H9 (cell line): Measurements from ENCODE around the gene RYR3. TPM values are rescaled to one million over a fixed set of nuclear protein-coding genes. Genes with fewer than 3 reads are reported as not detected.

ENCODE experiments used
- DNase-seq: peaks from one replicate; pipeline ENCODE4 v3.0.0-alpha.2; 2017
- H2AFZ ChIP-seq: one replicate; pipeline ENCODE4 v1.6.1; 2013; ENCODE audit warnings: mild to moderate bottlenecking, low read length, control low read depth, moderate library complexity
- H2AK5ac ChIP-seq: 2 replicates; pipeline ENCODE4 v1.6.1; 2013; ENCODE audit warnings: low read length, control low read depth, mixed read lengths; ENCODE audit not compliant: insufficient read length
- H2BK120ac ChIP-seq: one replicate; pipeline ENCODE4 v1.6.1; 2013; ENCODE audit warnings: low read depth, mild to moderate bottlenecking, low read length, control low read depth, inconsistent platforms; ENCODE audit not compliant: poor library complexity, severe bottlenecking
- H2BK12ac ChIP-seq: 2 replicates; pipeline ENCODE4 v1.6.1; 2013; ENCODE audit warnings: low read length, control low read depth, mixed read lengths, low read depth; ENCODE audit not compliant: insufficient read length
- H2BK15ac ChIP-seq: 2 replicates; pipeline ENCODE4 v1.6.1; 2013; ENCODE audit warnings: low read depth, low read length, control low read depth
- H2BK20ac ChIP-seq: one replicate; pipeline ENCODE4 v1.6.1; 2013; ENCODE audit warnings: low read depth, mild to moderate bottlenecking, low read length, control low read depth, inconsistent platforms; ENCODE audit not compliant: poor library complexity, severe bottlenecking
- H2BK5ac ChIP-seq: 2 replicates; pipeline ENCODE4 v1.6.1; 2013; ENCODE audit warnings: low read length, control low read depth, mixed read lengths; ENCODE audit not compliant: insufficient read length
- H3K14ac ChIP-seq: 2 replicates; pipeline ENCODE4 v1.6.1; 2013; ENCODE audit warnings: low read length, control low read depth; ENCODE audit not compliant: insufficient read depth
- H3K18ac ChIP-seq: 2 replicates; pipeline ENCODE4 v1.6.1; 2013; ENCODE audit warnings: low read depth, mild to moderate bottlenecking, mixed read lengths, low read length, control low read depth; ENCODE audit not compliant: insufficient read length
- H3K23ac ChIP-seq: 2 replicates; pipeline ENCODE4 v1.6.1; 2013; ENCODE audit warnings: low read length, control low read depth, mixed read lengths, low read depth; ENCODE audit not compliant: insufficient read length
- H3K23me2 ChIP-seq: 2 replicates; pipeline ENCODE4 v1.6.1; 2013; ENCODE audit warnings: low read depth, mild to moderate bottlenecking, mixed read lengths, low read length, control low read depth; ENCODE audit not compliant: insufficient read length, poor library complexity, severe bottlenecking
- H3K27ac ChIP-seq: 2 replicates; pipeline ENCODE4 v1.5.1; 2013; ENCODE audit warnings: low read length, control low read depth, mixed read lengths, low read depth; ENCODE audit not compliant: insufficient read length
- H3K27me3 ChIP-seq: 2 replicates; pipeline ENCODE4 v1.6.1; 2013; ENCODE audit warnings: low read length, control low read depth, inconsistent platforms; ENCODE audit not compliant: insufficient read depth
- H3K4ac ChIP-seq: 2 replicates; pipeline ENCODE4 v1.6.1; 2013; ENCODE audit warnings: low read depth, mild to moderate bottlenecking, control low read depth, inconsistent platforms, low read length, moderate library complexity
- H3K4me1 ChIP-seq: 2 replicates; pipeline ENCODE4 v1.6.1; 2013; ENCODE audit warnings: low read length, control low read depth, inconsistent platforms; ENCODE audit not compliant: insufficient read depth
- H3K4me2 ChIP-seq: 2 replicates; pipeline ENCODE4 v1.6.1; 2013; ENCODE audit warnings: low read length, control low read depth, mixed read lengths; ENCODE audit not compliant: insufficient read length, insufficient read depth
- H3K56ac ChIP-seq: 2 replicates; pipeline ENCODE4 v1.6.1; 2013; ENCODE audit warnings: low read depth, mild to moderate bottlenecking, mixed read lengths, low read length, control low read depth; ENCODE audit not compliant: insufficient read length
- H3K79me1 ChIP-seq: 2 replicates; pipeline ENCODE4 v1.6.1; 2013; ENCODE audit warnings: low read depth, mild to moderate bottlenecking, moderate library complexity, low read length, control low read depth, inconsistent platforms; ENCODE audit not compliant: insufficient read depth, poor library complexity, severe bottlenecking
- H3K79me2 ChIP-seq: 2 replicates; pipeline ENCODE4 v1.6.1; 2013; ENCODE audit warnings: low read length, control low read depth, inconsistent platforms; ENCODE audit not compliant: insufficient read depth
- H3K9ac ChIP-seq: 2 replicates; pipeline ENCODE4 v1.6.1; 2013; ENCODE audit warnings: low read length, control low read depth, mixed read lengths; ENCODE audit not compliant: insufficient read length; ENCODE audit errors: extremely low read depth
- H3K9me3 ChIP-seq: one replicate; pipeline ENCODE4 v1.6.1; 2013; ENCODE audit warnings: low read depth, low read length, inconsistent platforms; ENCODE audit not compliant: control insufficient read depth
- H3T11ph ChIP-seq: one replicate; pipeline ENCODE4 v1.6.1; 2013; ENCODE audit warnings: mild to moderate bottlenecking, low read length, control low read depth, inconsistent platforms
- H4K20me1 ChIP-seq: one replicate; pipeline ENCODE4 v1.6.1; 2013; ENCODE audit not compliant: control insufficient read depth, insufficient read length, insufficient read depth
- H4K5ac ChIP-seq: 2 replicates; pipeline ENCODE4 v1.6.1; 2013; ENCODE audit warnings: low read depth, mild to moderate bottlenecking, mixed read lengths, low read length, control low read depth; ENCODE audit not compliant: insufficient read length
- H4K8ac ChIP-seq: replicated peaks from 2 replicates; pipeline ENCODE4 v1.6.1; 2013; ENCODE audit warnings: low read length, control low read depth, mixed read lengths, low read depth; ENCODE audit not compliant: insufficient read length
- H4K91ac ChIP-seq: 2 replicates; pipeline ENCODE4 v1.6.1; 2013; ENCODE audit warnings: low read depth, mild to moderate bottlenecking, moderate library complexity, mixed read lengths, low read length, control low read depth; ENCODE audit not compliant: insufficient read length
- H3K27ac Mint-ChIP-seq, 3 experiments: 2 replicates in 2 of 3; 3 replicates in 1 of 3; pipeline ENCODE4 v1.8.0; 2020 to 2021; ENCODE audit warnings: mixed read lengths in 3 of 3, mild to moderate bottlenecking in 1 of 3, moderate library complexity in 1 of 3
- H3K27me3 Mint-ChIP-seq: 2 replicates; pipeline ENCODE4 v1.8.0; 2021; ENCODE audit warnings: low read depth, mild to moderate bottlenecking, moderate library complexity, mixed read lengths
- H3K36me3 Mint-ChIP-seq, 3 experiments: 2 replicates in 2 of 3; 3 replicates in 1 of 3; pipeline ENCODE4 v1.8.0; 2020 to 2021; ENCODE audit warnings: low read depth in 3 of 3, mixed read lengths in 3 of 3; ENCODE audit not compliant: insufficient read depth in 1 of 3
- H3K4me1 Mint-ChIP-seq, 2 experiments: 2 replicates each; pipeline ENCODE4 v1.8.0; 2020; ENCODE audit warnings: mixed read lengths in 2 of 2
- H3K4me3 Mint-ChIP-seq, 2 experiments: 2 replicates in 1 of 2; 3 replicates in 1 of 2; pipeline ENCODE4 v1.8.0; 2020 to 2021; ENCODE audit warnings: mild to moderate bottlenecking in 2 of 2, mixed read lengths in 2 of 2, moderate library complexity in 1 of 2
- H3K9me3 Mint-ChIP-seq, 2 experiments: 2 replicates in 1 of 2; 3 replicates in 1 of 2; pipeline ENCODE4 v1.8.0; 2020; ENCODE audit warnings: mild to moderate bottlenecking in 2 of 2, mixed read lengths in 2 of 2, moderate library complexity in 1 of 2
- CTCF ChIP-seq: fragments of 200-600 bp; sonication (generic); conservative IDR thresholded peaks from 3 replicates; pipeline ENCODE4 v1.8.0; 2021; ENCODE audit warnings: antibody characterized with exemption, mild to moderate bottlenecking
- WGBS: extraction: QIAGEN DNeasy Blood & Tissue Kit; methylation state at CpG from one replicate; pipeline ENCODE4 v1.1.7; 2013; ENCODE audit warnings: missing lambda C conversion rate, low lambda C conversion rate, mixed read lengths; ENCODE audit not compliant: insufficient read length; ENCODE audit errors: extremely low coverage; 5-methylcytosine and 5-hydroxymethylcytosine counted together
- total RNA-seq: library from RNA; stranded (reverse); gene quantifications from 2 replicates; pipeline ENCODE4 v1.2.1, GENCODE V29; 2021

The RYR3 gene
- total RNA-seq, 1 experiment from 2014 or later, result 0.85 TPM

- Histone ChIP-seq H3K27ac (no peak overlapping the region), H2BK12ac (no peak overlapping the region), H3K4me1 (no peaks in the 10 kb centered on the region), H3K14ac (no peak overlapping the region), H4K20me1 (no peaks in the 10 kb centered on the region), H4K8ac (no peak overlapping the region), H3K9me3 (no peaks in the 10 kb centered on the region), H2AK5ac (no peak overlapping the region), H3K23ac (no peak overlapping the region), H2BK5ac (no peak overlapping the region), H3K79me2 (no peaks in the 10 kb centered on the region), H3K79me1 (no peaks in the 10 kb centered on the region), H3T11ph (no peak overlapping the region), H3K18ac (no peak overlapping the region), H3K4me2 (no peak overlapping the region), H2BK15ac (no peak overlapping the region), H3K56ac (no peak overlapping the region), H3K4ac (no peak overlapping the region), H4K5ac (no peak overlapping the region), H2BK120ac (no peak overlapping the region), H3K27me3 (no peaks in the 10 kb centered on the region), H2AFZ (no peak overlapping the region), H4K91ac (no peak overlapping the region), H2BK20ac (no peak overlapping the region), H3K9ac (no peak overlapping the region), H3K23me2 (no peaks in the 10 kb centered on the region)
- DNase-seq, result no peak
- Mint-ChIP-seq H3K4me1 (peaks cover 8% of the 10 kb centered on the region in 2 experiments), H3K9me3 (0 out of 5 replicates have a peak, but pooled peaks cover 0 to 2% of the 10 kb centered on the region in 2 experiments), H3K4me3 (no peak overlapping the region), H3K27me3 (no peaks in the 10 kb centered on the region), H3K27ac (no peak overlapping the region), H3K36me3 (no peaks in the 10 kb centered on the region)
- no CpG with 5 or more reads among the region's 1 CpG for WGBS
- TF ChIP-seq CTCF, result no peak
These were observed 33.8 kb downstream of the RYR3 start for GRCh38 chr15:33344530-33344929.
